RWPE2 (cell line): Measurements from ENCODE around the gene SCD5.

Experiments
- ATAC-seq: fragments of 200-7000 bp; cut with Tn5 transposase; 3 replicates; pipeline ENCODE4 v1.9.1; 2021; ENCODE audit warnings: low read depth
- DNase-seq: peaks from one replicate; pipeline ENCODE4 v3.0.0-alpha.2; 2020; ENCODE audit warnings: low spot score
- H3K27ac ChIP-seq: fragments of 450-650 bp; 2 replicates; pipeline ENCODE4 v1.5.1; 2017; ENCODE audit warnings: mild to moderate bottlenecking; ENCODE audit not compliant: poor library complexity, severe bottlenecking
- H3K27me3 ChIP-seq: fragments of 250-450 bp; sonication (Bioruptor Pico); 2 replicates; pipeline ENCODE4 v1.5.1; 2021; ENCODE audit warnings: mild to moderate bottlenecking, moderate library complexity; ENCODE audit not compliant: insufficient read depth, poor library complexity, severe bottlenecking
- H3K36me3 ChIP-seq: fragments of 250-450 bp; sonication (Bioruptor Pico); 2 replicates; pipeline ENCODE4 v1.5.1; 2020; ENCODE audit warnings: low read depth, mild to moderate bottlenecking, moderate library complexity
- H3K4me1 ChIP-seq: fragments of 250-450 bp; sonication (Bioruptor Pico); 2 replicates; pipeline ENCODE4 v1.5.1; 2021; ENCODE audit warnings: mild to moderate bottlenecking, moderate library complexity; ENCODE audit not compliant: insufficient read depth, poor library complexity, severe bottlenecking
- H3K4me3 ChIP-seq: fragments of 250-450 bp; sonication (Bioruptor Pico); 2 replicates; pipeline ENCODE4 v1.5.1; 2021; ENCODE audit warnings: mild to moderate bottlenecking, moderate library complexity; ENCODE audit not compliant: severe bottlenecking
- H3K9me3 ChIP-seq: fragments of 250-450 bp; sonication (Bioruptor Pico); 2 replicates; pipeline ENCODE4 v1.5.1; 2021; ENCODE audit warnings: mild to moderate bottlenecking, moderate library complexity; ENCODE audit not compliant: severe bottlenecking
- TF ChIP-seq, protein P1 (sequence below): fragments of 450-650 bp; IDR thresholded peaks from one replicate; pipeline ENCODE4 v1.5.1; 2017; ENCODE audit warnings: mild to moderate bottlenecking, moderate library complexity; ENCODE audit not compliant: poor library complexity, severe bottlenecking

The SCD5 gene

DNA sequence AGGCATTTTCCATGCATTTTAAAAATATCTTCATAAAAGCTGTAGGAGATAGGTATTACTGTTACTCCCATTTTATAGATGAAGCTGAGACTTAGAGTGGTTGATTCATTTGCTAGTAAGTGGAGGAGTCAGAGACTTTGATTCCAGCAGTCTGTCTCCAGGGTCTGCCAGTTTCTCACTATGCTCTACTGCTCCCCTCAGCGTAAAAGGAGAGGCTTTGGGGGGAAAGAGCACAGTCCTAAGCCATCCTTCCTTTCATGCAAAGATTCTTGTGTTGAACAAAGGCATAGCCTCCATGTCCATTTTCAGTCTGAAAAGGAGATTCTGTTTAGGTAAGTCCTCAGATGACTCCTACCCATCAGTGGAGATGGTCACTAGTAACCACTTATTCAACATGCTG, 119.1 kb downstream of the SCD5 start:
- DNase-seq (no peak), ATAC-seq (no peak)
- no peak overlapping the region for H3K27ac ChIP-seq
- TF ChIP-seq, protein P1, sequence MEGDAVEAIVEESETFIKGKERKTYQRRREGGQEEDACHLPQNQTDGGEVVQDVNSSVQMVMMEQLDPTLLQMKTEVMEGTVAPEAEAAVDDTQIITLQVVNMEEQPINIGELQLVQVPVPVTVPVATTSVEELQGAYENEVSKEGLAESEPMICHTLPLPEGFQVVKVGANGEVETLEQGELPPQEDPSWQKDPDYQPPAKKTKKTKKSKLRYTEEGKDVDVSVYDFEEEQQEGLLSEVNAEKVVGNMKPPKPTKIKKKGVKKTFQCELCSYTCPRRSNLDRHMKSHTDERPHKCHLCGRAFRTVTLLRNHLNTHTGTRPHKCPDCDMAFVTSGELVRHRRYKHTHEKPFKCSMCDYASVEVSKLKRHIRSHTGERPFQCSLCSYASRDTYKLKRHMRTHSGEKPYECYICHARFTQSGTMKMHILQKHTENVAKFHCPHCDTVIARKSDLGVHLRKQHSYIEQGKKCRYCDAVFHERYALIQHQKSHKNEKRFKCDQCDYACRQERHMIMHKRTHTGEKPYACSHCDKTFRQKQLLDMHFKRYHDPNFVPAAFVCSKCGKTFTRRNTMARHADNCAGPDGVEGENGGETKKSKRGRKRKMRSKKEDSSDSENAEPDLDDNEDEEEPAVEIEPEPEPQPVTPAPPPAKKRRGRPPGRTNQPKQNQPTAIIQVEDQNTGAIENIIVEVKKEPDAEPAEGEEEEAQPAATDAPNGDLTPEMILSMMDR: no peak
- H3K4me1 ChIP-seq: no peaks in the 10 kb centered on the region
- no peaks in the 10 kb centered on the region for H3K36me3 ChIP-seq
- no peaks in the 10 kb centered on the region for H3K9me3 ChIP-seq
- H3K4me3 ChIP-seq: no peak overlapping the region
- no peaks in the 10 kb centered on the region for H3K27me3 ChIP-seq

DNA sequence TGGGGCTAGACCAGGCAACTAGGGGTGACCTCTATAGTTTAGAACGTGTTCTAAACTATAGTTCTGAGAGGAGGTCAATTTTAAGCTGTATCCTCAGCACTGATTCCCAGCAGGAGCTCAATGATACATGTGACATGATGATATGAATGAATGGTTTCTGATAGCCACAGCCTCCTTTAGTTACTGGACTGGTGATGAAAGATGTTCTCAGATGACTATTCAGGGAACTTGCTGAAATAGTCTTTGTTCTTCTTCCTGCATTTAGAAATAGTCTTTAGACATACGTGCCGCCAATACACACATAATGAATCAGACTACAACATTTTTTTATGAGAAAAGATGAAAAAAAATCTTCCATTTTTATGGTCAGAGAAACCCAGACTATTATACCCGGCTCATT, 120.5 kb downstream of the SCD5 start:
- Histone ChIP-seq H3K9me3 (no peaks in the 10 kb centered on the region), H3K36me3 (no peaks in the 10 kb centered on the region), H3K4me1 (no peaks in the 10 kb centered on the region), H3K27ac (no peak overlapping the region), H3K4me3 (no peak overlapping the region), H3K27me3 (no peaks in the 10 kb centered on the region)
- DNase-seq (no peak), ATAC-seq (no peak)
- TF ChIP-seq, protein P1: no peak

DNA sequence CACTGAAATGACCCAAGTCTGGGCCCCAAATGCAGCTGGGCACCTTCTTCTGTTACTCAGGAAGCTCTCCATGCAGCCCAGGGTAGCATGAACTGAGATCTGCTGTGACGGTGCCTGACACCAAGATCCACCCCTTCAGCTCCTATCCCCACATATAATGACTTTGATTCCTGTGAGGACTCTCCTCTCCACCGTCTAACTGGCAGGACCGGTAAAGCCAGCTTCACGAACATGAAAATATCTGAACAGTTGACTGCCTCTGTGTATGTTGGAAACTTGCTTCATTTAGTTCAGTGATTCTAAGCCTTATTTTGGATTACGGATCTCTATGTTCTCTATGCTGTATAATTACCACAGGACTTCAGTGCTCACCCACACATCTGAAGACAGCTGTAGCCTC, 121.3 kb downstream of the SCD5 start:
- no peaks in the 10 kb centered on the region for H3K9me3 ChIP-seq
- H3K27me3 ChIP-seq: no peaks in the 10 kb centered on the region
- H3K36me3 ChIP-seq: no peaks in the 10 kb centered on the region
- DNase-seq (no peak), ATAC-seq (no peak)
- TF ChIP-seq, protein P1: no peak
- no peak overlapping the region for H3K27ac ChIP-seq
- H3K4me1 ChIP-seq: no peaks in the 10 kb centered on the region
- H3K4me3 ChIP-seq: no peak overlapping the region

DNA sequence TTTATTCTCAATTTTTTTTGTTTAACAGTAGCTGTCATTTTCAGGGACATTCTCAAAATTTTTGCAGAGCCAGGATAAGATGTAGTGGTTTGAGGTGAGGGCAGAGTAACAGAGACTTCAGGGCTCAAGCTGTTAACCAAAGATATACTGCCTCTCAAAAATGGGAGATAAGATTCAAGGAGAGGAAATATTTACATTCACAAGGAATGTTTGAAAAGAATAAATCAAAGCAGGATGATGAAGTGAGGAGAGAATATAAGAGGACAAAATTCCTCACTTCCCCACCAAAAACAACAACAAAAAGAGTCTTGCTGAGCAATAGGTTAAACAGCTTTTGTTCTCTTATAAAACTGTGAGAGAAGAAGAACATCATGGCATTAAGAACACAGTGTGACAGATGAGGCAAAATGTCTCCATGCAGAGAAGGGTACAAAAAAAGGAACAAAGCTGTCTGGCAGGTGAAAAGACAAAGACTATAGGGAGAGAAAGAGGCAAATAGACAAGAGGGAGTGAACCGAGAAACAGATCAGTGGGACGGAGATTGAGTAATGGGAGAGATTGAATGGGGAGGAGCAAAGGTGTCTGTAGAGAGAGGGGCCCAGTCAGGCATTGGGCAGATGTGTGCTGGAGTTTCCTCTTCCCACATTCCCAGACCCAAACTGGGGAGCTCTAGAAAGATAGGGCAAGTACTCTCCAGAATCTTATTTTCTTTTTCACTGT, 130.7 kb downstream of the SCD5 start:
- Histone ChIP-seq H3K27ac (no peak overlapping the region), H3K27me3 (no peaks in the 10 kb centered on the region), H3K4me1 (no peaks in the 10 kb centered on the region), H3K36me3 (no peaks in the 10 kb centered on the region), H3K9me3 (no peaks in the 10 kb centered on the region), H3K4me3 (no peak overlapping the region)
- DNase-seq (no peak), ATAC-seq (no peak)
- TF ChIP-seq, protein P1: no peak

DNA sequence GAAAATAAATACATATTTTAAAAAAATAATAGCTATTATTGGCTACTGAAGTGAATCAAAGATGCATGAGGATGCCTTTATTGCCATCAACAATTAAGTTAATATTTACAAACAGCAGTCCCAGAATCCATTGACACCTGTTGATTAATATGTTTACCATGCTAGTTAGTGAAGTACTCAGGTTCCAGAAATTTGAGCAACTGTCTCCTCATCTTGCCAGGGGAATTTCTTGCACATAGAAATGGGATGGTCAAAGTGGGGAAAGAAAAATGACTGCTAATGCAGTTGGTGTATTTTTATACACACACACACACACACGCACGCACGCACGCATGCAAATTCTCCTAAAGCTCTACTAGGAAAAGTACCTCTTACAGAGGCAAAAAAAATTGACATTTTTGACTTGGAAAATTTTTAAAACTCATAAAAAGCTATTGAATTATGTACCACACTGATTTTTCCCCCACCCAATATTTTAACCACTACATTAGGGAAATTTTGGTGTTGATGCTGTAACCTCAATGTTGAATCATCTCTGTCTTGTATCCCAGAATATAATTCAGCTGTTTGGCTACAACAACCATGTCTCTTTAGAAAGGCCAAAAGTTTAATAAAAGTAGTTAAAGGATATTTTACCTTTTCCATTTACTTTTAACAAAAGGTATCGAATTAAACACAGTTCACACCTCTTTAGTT, 131.5 kb downstream of the SCD5 start:
- no peak overlapping the region for H3K4me3 ChIP-seq
- H3K27me3 ChIP-seq: no peaks in the 10 kb centered on the region
- TF ChIP-seq, protein P1: no peak
- no peak for ATAC-seq
- no peak overlapping the region for H3K27ac ChIP-seq
- no peaks in the 10 kb centered on the region for H3K36me3 ChIP-seq
- no peak for DNase-seq
- no peaks in the 10 kb centered on the region for H3K4me1 ChIP-seq
- H3K9me3 ChIP-seq: no peaks in the 10 kb centered on the region
